Activated CD4-positive, alpha-beta T cell treated with anti-CD3 and anti-CD28 coated beads for 4 hours (primary cell): ENCODE data around the gene GPRC5A.

ENCODE experiments used
- DNase-seq, 2 donors: peaks; one replicate each; pipeline ENCODE4 v3.0.0-alpha.2; 2020

Gene GPRC5A

DNA sequence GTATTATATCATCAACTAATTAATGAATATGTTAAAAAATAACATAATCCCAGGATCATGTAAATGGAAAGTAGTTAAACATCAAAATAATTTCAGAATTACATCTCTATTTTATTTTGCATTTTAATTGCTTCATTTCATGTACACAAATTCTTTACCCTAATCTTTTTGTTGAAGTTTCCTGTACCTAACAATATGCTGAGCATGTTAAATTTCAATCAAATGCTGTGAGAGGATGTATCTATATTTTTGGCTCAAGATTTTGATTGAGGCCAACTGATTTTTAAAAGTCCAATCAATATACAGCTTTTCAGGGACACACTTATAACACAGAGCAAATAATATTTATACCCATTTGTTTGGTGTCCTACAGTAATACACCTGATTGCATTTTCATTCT is 54.2 kb downstream of the GPRC5A start:
- no peak for DNase-seq

DNA sequence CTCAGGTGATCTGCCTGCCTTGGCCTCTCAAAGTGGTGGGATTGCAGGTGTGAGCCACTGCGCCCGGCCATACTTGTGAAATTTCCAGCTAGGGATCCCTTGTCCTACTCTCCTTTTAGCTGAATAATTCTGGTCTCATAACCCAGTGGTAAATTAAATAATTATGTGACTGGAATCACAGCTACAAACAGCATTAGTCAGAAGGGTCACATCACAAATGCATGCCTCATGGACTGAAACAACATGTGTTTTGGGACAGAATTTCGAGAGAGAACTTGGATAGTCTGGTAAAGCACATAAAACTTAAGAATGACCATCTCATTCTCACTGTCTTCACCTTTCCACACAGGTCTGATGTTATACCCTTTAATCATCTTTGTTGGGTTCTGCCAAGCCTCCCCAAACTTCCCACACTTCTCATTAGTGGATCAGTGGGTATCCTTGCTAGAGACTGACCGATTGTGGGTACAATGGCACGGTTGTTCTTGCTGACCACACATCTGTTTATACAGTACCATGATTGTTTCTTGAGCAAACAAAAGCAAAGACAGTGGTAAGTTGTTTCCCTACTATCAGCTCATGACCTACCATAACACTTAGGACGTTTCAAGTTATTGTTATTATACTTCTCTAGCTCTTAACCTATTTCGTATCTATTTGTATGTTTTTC is 55.5 kb downstream of the GPRC5A start:
- DNase-seq, result no peak

DNA sequence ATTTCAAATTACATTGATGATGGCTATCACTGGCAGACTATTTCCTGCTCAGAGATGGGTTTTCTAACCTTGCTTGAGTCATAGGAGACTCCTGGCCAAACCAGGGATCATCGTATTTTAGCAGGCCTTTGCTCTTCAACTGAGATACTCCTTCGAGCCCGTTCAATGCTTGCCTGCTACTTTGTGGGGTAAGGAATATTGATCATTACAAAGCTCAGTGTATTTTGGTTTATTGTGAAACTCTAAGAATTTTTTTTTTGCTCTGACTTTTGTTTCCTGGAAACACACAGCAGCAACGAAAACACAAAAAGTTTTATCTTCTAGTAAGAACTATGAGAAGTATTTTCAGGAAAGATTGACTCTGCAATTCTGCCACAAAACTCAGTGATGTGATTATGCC is 56.5 kb downstream of the GPRC5A start:
- DNase-seq, result no peak

DNA sequence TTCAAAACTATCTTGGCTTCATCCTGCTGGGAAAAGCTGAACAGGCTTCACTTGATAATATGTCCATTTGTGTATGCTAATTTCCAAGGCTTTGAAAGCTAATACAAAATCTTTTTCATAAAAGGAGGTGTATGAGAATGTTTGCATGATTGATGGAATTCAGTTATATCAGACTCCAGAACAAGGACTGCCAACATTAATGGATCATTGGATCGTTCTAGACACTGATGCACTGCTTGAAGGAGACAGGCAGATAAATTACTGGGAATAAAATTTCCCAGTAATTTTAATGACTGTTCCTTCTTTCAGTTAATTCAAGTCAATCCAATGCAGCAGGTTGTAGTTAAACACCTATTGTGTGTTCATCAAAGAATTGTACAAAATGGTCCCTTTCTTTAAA is 60.1 kb downstream of the GPRC5A start:
- no peak for DNase-seq

DNA sequence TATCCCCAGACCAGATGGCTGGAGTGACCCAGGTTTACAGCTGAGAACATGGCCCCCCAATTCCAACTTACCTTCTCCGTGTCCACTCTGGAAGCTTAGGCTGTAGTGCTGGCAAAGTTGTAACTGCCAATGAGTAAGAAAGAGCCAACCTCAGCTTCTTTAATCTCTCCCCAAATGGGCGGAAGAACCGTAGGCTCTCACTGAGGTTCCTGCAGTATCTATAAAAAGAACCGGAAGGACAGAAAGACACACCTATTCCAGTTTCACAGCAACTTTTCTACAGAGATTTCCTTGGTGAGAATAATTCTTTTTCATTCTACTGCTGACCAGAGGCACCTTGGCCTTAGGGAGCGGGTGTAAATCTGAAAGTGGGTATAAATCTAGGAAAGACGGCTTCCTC is 60.7 kb downstream of the GPRC5A start, which contains the start of gene GPRC5D:
GPRC5D (minus strand) TSS at position 135 of the 400 bp plus-strand sequence. CDS start 1,786 bp downstream, outside the sequence.
- no peak for DNase-seq

GRCh38 chr12:12954356-12954755 is 63.0 kb downstream of the GPRC5A start:
- DNase-seq, result no peak

DNA sequence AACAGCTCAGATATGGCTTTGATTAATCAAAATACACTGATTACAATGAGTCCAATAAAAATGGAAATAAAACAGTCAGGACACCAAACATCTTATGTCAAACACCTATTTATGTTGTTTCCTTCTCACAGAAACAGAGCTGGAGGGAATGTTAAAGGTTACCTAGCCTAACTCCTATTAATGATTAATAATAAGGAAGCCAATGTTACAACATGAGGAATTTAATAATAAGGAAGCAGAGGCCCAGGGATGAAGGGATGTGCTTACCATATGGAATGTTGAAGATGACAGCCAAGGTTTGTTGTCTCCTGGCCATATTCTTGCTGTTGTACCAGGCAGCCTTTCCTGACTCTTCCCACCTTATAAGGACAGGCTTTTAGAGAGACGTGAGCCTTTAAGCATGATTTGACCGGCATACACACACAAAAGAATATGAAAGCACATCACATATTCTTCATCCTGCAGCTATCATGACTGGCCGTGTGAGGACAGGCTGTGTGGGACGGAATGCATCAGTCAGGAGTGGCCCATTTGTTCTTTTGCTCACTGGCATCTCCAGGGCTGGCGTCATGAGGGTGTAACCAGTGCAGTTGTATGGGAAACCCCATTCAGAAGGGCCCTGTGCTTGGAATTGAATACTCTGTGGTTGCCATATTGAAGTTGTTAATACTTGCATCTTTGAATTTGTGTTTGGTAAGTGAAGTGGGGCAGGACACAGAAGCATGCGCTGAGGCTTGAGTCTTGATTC is 63.7 kb downstream of the GPRC5A start:
- DNase-seq, result no peak

DNA sequence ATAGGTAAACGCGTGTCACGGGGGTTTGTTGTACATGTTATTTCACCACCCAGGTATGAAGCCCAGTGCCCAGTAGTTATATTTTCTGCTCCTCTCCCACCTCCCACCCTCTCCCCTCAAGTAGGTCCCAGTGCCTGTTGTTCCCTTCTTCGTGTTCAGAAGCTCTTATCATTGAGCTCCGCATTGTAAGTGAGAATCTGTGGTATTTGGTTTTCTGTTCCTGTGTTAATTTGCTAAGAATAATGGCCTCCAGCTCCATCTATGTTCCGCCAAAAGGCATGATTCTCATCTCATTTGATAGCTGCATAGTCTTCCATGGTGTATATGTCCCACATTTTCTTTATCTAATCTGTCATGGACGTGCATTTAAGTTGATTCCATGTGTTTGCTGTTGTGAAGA is 67.5 kb downstream of the GPRC5A start:
- DNase-seq, result no peak

DNA sequence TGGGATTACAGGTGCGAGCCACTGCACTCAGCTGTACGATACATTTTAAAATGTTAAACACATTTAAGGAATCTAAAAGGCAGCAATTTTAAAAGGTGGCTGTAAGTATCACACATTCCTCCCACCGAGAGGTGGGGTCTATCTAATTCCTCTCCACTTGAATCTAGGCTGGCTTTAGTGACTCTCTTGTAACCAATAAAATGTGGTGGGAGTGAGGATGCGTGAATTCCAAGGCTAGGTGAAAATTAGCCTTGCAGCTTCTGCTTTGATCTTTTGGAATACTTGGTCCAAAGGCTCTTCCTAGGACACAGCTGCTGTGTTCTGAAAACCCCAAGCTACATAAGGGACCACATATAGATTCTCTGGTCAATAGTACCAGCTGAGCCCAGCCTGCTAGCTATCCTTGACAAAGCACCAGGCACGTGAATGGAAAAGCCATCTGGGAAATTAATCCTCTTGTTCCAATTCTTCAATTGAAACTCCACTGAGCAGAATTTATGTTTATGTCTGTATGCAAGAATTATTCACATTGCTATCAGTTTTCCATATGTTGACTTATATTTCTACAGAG is 69.4 kb downstream of the GPRC5A start:
- no peak for DNase-seq

DNA sequence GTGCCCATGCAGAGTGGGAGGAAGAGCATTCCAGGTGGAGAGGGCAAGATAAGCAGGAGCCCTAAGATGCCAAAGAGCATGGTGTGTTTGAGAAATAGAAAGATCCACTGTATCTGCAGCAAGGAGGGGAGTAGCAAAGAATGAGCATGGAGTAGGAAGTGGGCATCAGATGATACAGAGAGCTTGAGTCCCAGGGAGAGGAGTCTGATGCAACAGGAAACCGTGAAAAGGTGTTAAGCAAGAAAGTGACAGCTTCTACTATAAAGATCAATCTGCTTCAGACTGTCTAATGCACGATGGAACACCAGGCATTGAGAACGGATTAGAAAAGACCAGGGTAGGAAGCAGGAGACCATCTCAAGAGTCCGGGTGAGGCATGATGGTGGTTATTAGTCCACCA is 72.9 kb downstream of the GPRC5A start:
- no peak for DNase-seq

- no peak for DNase-seq
Measured at GRCh38 chr12:12965836-12966235, 74.5 kb downstream of the GPRC5A start.
